ENCODE measurements around the gene CENPQ.
"Not testable (repeated sequence)": the region's sequence is repeated elsewhere in the genome, so short reads cannot be mapped to it uniquely, and the experiment has no call there.

CENPQ gene, protein sequence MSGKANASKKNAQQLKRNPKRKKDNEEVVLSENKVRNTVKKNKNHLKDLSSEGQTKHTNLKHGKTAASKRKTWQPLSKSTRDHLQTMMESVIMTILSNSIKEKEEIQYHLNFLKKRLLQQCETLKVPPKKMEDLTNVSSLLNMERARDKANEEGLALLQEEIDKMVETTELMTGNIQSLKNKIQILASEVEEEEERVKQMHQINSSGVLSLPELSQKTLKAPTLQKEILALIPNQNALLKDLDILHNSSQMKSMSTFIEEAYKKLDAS

DNA sequence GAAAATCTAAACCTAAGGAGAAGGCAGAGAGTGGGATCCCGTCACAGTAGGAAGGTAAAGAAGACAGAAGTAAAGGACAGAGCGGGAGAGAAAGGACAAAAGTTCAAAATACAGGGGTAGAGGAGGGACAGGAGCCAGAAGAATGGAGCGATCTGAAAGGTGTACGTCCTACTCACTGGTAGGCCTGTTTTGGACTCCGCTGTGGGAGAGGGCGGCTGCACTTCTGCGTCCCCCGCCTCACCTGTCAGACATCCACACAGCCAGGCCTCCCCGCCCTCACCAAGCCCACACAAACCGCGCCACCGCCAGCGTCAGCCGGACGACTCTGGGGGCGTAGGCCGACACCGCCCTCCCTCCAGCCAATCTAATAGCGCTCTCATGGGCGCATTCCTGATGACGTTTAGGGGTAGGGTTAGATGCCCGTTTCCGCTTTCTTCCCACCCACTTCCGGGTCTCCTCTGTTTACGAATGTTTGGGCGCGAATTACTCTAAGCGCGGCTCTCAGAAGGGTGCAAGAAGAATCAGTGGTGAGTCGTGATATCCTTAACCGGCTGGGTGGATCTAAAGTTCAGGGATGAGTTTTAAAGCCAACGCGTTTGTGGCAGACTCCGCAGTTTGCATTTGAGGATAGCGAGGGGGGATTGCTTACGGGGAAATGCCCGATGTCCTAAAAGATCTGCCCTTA, at the start of gene CENPQ, which contains the start of gene MMUT:
Gene CENPQ (plus strand): TSS at position 444 of the 685 bp plus-strand sequence. CDS start 6,807 bp downstream, outside the sequence.
Gene MMUT (minus strand): TSS at position 327 of the 685 bp plus-strand sequence. CDS start 3,787 bp downstream, outside the sequence.
- peak; percentile 96 for DNase-seq

DNA sequence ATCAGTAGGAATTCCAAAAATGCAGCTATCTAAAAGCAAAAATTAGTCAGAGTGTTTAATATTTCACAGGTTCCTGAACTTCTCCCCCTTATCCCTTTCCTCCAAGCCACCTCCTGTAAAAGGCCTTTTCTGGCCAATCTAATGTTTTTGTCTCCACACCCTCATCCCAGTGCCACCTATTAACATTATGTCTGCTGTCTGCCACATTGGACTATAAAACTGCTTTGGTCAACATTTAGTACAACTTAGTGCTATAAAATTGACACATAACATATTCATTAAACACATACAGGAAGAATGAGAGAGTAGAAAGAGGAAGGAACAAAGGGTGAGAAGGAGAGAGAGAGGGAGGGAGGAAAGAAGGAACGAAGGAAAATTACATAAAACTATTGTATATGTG, 47.8 kb upstream of the CENPQ start:
- DNase-seq: no peak

DNA sequence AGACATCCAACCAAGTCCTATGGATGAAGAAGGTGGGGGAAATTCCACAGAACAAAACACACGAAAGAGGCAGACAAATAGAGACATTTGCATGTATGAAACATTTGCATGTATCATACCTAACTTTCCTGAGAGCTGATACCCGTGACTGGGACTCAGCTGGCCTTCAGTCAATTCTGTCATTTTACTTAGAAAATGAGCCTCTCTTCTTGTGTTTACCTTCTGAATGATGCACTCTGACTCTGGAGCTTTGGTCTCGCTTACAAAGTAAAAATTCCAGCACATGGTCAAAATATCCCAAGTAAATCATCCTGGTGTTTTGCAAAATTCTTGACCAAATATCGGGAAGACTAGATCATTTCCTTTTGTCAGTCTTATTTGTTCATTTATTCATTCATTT, 47.0 kb upstream of the CENPQ start:
- DNase-seq: no peak

DNA sequence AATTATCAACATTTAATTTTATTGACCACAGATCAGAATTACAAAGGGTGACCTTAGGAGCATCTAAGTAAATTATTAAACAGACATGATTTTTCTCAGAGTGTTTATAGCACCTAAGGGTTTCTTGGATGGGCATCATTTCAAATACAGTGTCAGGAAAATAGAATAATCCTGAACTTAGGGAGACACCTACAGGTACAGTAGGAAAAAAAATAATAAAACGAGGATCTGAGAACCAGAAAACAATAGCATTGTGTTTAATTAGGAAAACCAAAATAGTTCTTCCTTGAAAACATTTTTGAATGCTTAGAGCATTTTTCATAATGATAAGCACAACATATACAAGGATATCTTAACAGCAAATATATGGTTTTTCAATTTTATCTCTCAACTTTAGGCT, 39.4 kb upstream of the CENPQ start:
- DNase-seq: no peak

DNA sequence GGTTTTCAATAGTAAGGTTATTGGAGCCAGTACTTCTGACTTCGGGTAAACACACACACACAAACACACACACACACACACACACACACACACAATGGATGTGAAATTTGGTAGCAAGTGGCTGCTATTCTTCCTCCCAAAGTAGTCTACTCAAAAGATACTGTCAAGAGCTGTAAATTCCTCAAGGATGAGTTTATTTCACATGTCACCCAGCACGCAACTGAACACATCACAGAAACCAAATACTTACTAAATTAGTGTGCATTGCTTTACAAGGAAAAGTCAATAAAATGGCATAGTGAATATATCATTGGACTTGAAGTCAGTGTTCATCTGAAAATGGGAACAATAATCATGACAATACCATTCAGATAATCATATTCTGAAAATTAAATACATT, 33.0 kb upstream of the CENPQ start:
- DNase-seq: no peak

DNA sequence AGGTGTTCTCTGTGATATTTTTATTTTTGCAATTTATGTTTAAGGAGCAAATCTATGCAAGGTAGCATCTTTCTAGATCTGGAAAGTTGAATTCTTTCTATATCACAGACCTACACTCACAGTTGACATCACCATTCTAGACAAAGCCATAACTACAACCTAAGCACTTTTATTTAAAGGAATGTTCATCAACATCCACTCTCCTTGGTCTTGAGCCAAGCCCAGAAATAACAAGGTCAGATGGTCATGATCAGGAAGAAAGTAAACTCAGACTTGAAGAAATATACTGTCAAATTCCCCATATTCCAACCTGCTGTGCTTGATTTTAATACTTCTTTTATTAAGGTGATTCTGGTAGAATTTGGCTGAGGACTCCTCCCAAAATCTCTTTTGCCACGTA, 32.3 kb upstream of the CENPQ start:
- no peak for DNase-seq

DNA sequence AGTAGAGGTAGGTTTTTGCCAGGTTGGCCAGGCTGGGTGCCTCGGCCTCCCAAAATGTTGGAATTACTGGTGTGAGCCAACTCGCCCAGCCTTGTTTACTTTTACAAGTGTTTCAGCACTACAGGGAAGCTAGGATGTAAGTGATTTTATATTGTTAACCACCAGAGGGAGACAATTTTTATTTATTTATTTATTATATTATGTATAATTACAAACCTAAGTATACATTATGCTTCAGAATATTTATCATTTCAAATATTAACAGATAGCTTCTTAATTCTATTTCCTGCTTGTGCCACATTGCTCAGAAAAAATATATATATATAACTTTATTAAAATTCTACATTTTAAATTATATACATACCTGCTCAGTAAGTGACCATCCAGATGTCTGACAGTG, 9.9 kb upstream of the CENPQ start:
- DNase-seq: no peak

DNA sequence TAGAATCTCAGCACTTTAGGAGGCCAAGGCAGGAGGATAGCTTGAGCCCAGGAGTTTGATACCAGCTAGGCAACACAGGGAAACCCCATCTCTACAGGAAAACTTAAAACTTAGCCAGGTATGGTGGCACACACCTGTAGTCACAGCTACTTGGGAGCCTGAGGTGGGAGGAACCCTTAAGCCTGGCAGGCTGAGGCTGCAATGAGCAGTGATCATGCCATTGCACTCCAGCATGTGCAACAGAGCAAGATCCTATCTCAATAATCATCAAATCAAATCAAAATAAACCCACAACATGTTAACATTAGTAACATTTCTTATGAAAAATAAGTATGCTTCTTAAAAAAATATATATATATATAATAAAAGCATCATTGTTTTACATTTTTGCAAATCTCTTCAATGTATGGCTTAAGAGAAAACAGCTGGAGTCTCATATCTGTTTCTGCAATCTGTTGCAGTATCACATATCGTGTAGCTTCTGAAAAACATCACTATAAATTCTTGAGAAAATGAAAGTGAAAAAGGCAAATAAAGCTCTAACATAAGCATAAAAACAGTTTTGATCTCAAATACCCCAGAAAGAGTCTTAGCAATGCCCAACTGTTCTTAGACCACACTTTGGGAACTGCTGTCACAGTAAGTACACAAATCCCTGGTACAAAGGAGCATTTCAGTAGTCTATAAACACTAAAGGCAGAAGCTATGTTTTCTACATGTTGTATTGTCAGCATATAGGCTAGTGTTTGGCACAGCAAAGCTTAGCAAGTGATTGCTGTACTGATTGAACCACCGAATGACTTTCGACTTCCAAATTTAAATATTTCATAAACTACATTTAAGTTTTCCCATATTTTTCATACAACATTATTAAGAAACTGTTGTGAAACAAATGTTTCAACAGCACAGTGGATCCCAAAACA, 8.1 kb upstream of the CENPQ start:
- peak; percentile 4 for DNase-seq

DNA sequence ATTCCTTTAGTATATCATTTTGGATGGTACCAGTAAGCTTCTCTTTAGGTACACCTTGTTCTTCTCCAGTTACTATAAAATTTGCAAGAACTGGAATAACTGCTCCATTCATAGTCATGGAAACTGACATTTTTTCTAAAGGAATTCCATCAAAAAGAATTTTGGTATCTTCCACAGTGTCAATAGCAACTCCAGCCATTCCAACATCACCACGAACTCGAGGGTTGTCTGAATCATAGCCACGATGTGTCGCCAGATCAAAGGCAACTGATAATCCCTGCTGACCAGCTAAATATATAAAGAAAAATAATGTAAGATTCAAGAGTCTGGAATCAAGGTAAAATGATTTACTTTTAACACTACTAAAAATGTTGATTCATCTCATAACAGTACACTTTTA, 5.4 kb upstream of the CENPQ start:
- no peak for DNase-seq

DNA sequence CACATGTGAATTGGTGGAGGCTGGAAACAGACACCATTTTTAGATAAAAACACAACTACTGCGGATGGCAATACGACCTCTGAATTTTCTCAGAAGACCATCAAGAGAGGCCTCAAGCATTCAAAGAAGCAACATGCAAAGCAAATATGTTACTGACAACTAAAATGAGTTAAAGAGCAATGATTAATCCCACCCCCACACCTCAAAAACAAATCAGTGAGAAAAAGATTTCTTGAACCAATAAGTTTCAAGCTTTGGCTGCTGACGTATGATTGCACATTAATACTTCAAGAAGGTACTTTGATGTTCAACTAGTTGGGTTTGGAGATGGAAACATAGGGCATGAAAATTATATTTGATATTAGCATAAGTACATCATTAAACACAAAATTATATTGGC, 1.1 kb upstream of the CENPQ start:
- no peak for DNase-seq

DNA sequence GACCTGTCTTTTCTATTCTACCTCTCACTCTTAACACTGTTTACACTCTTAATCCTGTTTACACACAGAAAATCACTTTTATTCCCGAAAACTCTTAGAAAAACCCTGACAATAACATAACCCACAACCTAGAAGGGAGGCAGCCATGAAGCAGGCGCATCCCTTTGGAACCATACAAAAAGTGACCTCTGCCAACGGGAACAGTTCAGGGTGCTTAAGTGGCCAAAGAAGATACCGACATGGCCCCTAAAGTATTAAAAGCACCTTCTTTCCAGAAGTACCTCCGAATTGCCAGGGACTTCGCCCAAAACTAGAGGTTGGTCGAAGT, 607 bp upstream of the CENPQ start:
- DNase-seq: no peak

DNA sequence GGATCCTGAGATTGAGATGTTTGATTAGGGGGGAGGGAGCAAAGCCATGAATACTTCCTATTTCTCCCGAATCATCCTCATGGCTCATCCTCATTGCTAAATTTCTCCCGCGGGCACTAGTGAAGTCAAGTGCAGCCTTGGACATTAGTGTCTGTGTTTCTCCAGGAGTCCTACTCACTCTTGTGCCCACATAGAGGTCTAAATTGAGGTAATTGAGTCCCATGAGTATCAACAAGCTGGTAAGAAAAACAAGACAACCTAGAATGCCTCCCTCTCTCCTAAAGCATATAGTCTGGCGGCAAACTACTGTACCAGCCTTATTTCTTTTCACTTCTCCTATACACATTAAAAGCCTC, 420 bp downstream of the CENPQ start:
- no peak for DNase-seq

DNA sequence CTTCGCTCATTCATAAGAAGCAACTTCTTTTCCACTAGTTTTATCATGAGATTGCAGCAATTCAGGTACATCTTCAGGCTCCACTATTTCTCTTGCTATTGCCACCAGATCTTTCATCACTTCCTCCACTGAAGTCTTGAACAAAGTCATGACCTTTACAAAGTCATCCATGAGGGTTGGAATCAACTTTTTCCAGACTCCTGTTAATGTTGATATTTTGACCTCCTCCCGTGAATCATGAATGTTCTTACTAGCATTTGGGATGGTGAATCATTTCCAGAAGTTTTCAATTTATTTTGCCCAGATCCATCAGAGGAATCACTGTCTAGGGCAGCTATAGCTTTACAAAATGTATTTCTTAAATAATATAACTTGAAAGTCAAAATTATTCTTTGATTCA, 1.5 kb downstream of the CENPQ start:
- no peak for DNase-seq

DNA sequence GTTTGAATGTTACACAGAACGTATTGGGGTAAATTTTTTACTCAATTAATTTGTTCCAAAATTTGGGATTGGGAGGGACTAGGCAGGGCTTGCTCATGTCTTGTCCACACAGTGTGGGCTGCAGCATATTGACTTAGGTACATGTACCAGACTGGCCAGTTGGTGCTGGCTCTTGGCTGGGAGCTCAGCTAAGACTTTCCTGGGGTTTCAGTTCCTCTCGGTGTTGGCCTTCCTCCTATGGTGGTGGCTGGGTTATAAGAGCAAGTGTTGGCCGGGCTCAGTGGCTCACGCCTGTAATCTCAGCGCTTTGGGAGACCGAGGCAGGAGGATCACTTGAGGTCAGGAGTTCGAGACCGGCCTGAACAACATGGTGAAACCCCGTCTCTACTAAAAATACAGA, 4.9 kb downstream of the CENPQ start:
- DNase-seq: no peak

DNA sequence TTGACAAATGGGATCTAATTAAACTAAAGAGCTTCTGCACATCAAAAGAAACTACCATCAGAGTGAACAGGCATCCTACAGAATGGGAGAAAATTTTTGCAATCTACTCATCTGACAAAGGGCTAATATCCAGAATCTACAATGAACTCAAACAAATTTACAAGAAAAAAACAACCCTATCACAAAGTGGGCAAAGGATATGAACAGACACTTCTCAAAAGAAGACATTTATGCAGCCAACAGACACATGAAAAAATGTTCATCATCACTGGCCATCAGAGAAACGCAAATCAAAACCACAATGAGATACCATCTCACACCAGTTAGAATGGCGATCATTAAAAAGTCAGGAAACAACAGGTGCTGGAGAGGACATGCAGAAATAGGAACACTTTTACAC, 13.4 kb downstream of the CENPQ start:
- not testable (repeated sequence) for DNase-seq

DNA sequence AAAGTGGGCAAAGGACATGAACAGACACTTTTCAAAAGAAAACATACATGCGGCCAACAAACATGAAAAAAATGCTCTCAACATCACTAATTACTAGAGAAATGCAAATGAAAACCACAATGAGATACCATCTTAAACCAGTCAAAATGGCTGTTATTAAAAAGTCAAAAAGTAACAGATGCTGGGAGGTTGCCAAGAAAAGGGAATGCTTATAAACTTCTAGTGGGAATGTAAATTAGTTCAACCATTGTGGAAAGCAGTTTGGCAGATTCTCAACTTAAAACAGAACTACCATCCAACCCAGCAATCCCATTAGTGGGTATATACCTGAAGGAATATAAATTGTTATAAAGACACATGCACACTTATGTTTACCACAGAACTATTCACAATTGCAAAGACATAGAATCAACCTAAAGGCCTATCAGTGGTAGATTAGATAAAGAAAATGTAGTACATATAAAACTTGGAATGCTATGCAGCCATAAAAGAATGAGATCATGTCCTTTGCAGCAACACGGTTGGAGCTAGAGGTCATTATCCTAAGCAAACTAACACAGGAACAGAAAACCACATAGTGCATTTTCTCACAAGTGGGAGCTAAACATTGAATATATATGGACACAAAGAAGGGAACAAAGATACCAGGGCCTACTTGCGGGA, 16.3 kb downstream of the CENPQ start:
- DNase-seq: no peak

DNA sequence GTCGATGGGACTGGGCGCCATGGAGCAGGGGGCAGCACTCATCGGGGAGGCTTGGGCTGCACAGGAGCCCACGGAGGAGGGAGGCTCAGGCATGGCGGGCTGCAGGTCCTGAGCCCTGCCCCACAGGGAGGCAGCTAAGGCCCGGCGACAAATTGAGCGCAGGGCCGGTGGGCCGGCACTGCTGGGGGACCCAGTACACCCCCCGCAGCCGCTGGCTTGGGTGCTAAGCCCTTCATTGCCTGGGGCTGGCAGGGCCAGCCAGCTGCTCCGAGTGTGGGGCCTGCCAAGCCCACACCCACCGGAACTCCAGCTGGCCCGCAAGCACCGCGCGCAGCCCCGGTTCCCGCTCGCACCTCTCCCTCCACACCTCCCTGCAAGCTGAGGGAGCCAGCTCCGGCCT, 18.7 kb downstream of the CENPQ start:
- DNase-seq: not testable (repeated sequence)

DNA sequence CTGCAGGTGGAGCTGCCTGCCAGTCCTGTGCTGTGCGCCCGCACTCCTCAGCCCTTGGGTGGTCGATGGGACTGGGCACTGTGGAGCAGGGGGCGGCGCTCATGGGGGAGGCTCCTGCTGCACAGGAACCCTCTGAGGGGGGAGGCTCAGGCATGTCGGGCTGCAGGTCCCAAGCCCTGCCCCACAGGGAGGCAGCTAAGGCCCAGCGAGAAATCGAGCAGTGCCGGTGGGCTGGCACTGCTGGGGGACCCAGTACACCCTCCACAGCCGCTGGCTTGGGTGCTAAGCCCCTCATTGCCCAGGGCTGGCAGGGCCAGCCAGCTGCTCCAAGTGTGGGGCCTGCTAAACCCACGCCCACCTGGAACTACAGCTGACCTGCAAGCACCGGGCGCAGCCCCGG, 20.2 kb downstream of the CENPQ start:
- not testable (repeated sequence) for DNase-seq

DNA sequence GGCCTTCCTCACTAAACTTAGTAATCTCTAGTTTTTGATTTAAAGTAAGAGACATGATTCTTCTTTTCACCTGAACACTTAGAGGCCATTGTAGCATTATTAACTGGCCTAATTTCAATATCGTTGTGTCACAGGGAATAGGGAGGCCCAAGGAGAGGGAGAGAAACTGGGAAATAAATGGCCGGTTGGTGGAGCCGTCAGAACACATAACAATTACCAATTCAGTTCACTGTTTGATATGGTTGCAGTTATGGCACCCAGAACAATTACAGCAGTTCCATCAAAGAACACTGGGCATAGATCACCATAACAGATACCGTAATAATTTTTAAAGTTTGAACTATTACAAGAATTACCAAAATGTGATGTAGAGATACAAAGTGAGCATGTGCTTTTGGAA, 27.5 kb downstream of the CENPQ start:
- DNase-seq: no peak

DNA sequence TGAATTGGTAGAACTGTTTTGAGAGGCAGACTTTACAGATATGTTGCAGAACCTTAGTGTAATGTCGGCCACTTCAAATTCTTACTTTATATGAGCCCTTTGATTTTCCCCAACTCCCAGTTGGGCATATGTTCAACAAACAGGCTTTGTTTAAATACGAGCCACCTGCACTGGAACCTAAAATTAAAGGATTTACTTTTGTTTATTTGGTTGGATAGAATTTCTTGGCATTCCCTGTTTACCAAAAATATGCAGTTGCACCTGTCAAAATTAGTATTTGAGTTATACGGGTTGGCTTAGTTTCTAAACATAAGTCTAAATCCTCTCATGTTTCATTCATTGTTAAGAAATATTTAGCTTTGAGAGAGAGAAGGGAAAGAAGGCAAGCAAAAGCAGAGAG, 34.1 kb downstream of the CENPQ start:
- no peak for DNase-seq

DNA sequence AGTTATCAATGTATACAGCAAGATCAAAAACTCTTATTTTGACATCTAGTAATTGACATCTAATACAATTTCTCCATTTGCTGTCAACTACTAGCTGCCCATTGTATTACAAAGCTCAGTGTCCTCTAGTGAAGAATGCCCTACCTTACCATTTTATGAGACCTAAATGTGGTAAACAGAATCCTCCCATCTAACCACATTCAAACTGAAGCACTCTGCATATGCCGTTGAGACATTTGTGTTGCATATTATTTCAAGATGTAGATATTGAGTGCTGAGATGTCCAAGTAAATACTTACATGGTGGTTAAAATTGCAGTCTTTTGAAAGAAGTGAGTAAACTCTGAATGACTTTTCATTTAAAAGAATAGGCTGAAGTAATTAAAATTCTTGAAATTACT, 36.0 kb downstream of the CENPQ start:
- no peak for DNase-seq

DNA sequence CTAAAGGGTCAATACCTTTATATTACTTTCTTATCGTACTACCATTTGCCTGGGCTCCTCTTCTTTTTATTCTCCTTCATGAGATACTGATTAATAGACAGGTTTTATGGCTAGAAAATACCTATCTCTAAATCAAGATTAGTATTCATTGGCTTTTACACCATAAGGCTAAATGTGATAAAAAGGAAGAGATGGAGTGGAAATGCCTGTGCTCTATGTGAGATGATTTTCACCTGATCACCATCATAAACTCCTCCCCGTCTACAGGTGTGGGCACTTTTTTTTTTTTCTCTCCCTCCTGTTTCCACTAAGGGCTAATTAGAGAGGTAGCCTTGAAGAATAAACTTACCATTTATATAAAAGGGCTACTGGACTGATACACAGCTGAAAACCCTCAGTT, 36.5 kb downstream of the CENPQ start, which contains the start of gene GLYATL3:
Gene GLYATL3 (plus strand): TSS at position 301 of the 400 bp plus-strand sequence. CDS start 12,068 bp downstream, outside the sequence.
- DNase-seq: no peak

DNA sequence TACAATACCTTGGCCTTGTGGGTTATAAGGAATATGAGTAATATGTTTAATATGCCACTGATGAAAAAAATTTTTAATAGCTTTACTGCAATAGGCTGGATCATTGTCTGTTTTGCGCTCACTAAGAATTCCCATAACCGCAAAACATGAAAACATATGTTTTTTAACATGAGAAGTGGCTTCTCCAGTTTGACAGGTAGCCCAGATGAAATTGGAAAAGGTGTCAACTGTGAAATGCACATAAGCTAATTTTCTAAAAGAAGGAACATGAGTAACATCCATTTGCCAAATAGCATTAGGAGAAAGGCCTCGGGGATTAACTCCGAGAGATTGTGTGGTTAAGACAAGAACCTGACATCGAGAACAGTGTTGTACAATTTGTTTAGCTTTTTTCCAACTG, 41.5 kb downstream of the CENPQ start:
- no peak for DNase-seq

Measured in activated CD4-positive, alpha-beta T cell treated with anti-CD3 and anti-CD28 coated beads, Interleukin-10, Interleukin-2, amounts not matched to agents 100 ng/mL and 50 ng/mL, durations not matched to agents 16 hours and 8 hours (primary cell).